ENCODE data around the gene CDH4.

The CDH4 gene

GRCh38 chr20:61951695-61952533 lies 699.9 kb downstream of the CDH4 start:
- TF ChIP-seq REST (IDR thresholded peaks at IDR 0.05; ENCODE audit: low read depth) (peak; percentile 98), TAF1 (IDR thresholded peaks at IDR 0.05; ENCODE audit: low read depth) (no peak), USF1 (IDR thresholded peaks at IDR 0.05) (no peak), CEBPB (IDR thresholded peaks at IDR 0.05) (no peak), YY1 (IDR thresholded peaks at IDR 0.05; ENCODE audit: low read depth) (no peak), EGR1 (IDR thresholded peaks at IDR 0.05) (no peak), TCF12 (IDR thresholded peaks at IDR 0.05; ENCODE audit: low read depth) (no peak), TEAD4 (IDR thresholded peaks at IDR 0.05) (no peak), RAD21 (IDR thresholded peaks at IDR 0.05; ENCODE audit: low read depth) (no peak), MAX (IDR thresholded peaks at IDR 0.05) (peak; percentile 24; the same call in 1 of the 2 replicates), ZBTB7A (IDR thresholded peaks at IDR 0.05; ENCODE audit: low read depth) (no peak), FOXM1 (IDR thresholded peaks at IDR 0.05; ENCODE audit: borderline replicate concordance, low read depth) (no peak), NFIC (IDR thresholded peaks at IDR 0.05) (no peak), CREB1 (IDR thresholded peaks at IDR 0.05; ENCODE audit: low read depth) (no peak)

- TF ChIP-seq NFIC (IDR thresholded peaks at IDR 0.05) (no peak), CEBPB (IDR thresholded peaks at IDR 0.05) (no peak), TEAD4 (IDR thresholded peaks at IDR 0.05) (no peak), TAF1 (IDR thresholded peaks at IDR 0.05; ENCODE audit: low read depth) (no peak), ZBTB7A (IDR thresholded peaks at IDR 0.05; ENCODE audit: low read depth) (no peak), FOXM1 (IDR thresholded peaks at IDR 0.05; ENCODE audit: borderline replicate concordance, low read depth) (no peak), EGR1 (IDR thresholded peaks at IDR 0.05) (no peak), YY1 (IDR thresholded peaks at IDR 0.05; ENCODE audit: low read depth) (no peak), EP300 (IDR thresholded peaks at IDR 0.05; ENCODE audit: borderline replicate concordance) (no peak), MAX (IDR thresholded peaks at IDR 0.05) (no peak), TCF12 (IDR thresholded peaks at IDR 0.05; ENCODE audit: low read depth) (no peak), REST (IDR thresholded peaks at IDR 0.05; ENCODE audit: low read depth) (no peak)
These were observed 701.3 kb downstream of the CDH4 start for GRCh38 chr20:61953037-61954021.

- TF ChIP-seq NFIC (IDR thresholded peaks at IDR 0.05), result peak; percentile 42; the same call in 1 of the 2 replicates
- no peak for TF ChIP-seq EP300 (IDR thresholded peaks at IDR 0.05; ENCODE audit: borderline replicate concordance)
- TF ChIP-seq TCF12 (IDR thresholded peaks at IDR 0.05; ENCODE audit: low read depth), result no peak
- no peak for TF ChIP-seq TEAD4 (IDR thresholded peaks at IDR 0.05)
- no peak for TF ChIP-seq YY1 (IDR thresholded peaks at IDR 0.05; ENCODE audit: low read depth)
- no peak for TF ChIP-seq EGR1 (IDR thresholded peaks at IDR 0.05)
- no peak for TF ChIP-seq CEBPB (IDR thresholded peaks at IDR 0.05)
- TF ChIP-seq MAX (IDR thresholded peaks at IDR 0.05), result 0 out of 2 replicates have a peak, but pooled peaks have one; percentile 20
- no peak for TF ChIP-seq TAF1 (IDR thresholded peaks at IDR 0.05; ENCODE audit: low read depth)
- no peak for TF ChIP-seq CREB1 (IDR thresholded peaks at IDR 0.05; ENCODE audit: low read depth)
- TF ChIP-seq USF1 (IDR thresholded peaks at IDR 0.05), result no peak
- no peak for TF ChIP-seq ZBTB7A (IDR thresholded peaks at IDR 0.05; ENCODE audit: low read depth)
- TF ChIP-seq FOXM1 (IDR thresholded peaks at IDR 0.05; ENCODE audit: borderline replicate concordance, low read depth), result no peak
- TF ChIP-seq REST (IDR thresholded peaks at IDR 0.05; ENCODE audit: low read depth), result no peak; the same call in 1 of the 2 replicates
- no peak for TF ChIP-seq RAD21 (IDR thresholded peaks at IDR 0.05; ENCODE audit: low read depth)
These were observed 702.4 kb downstream of the CDH4 start for GRCh38 chr20:61954276-61955021.

Measured in Ishikawa (cell line).